Uterus (tissue), 4 donors: ENCODE data around the gene SPATA20. TPM values are rescaled to one million over a fixed set of nuclear protein-coding genes. Genes with fewer than 3 reads are reported as not detected.

Experiments
- DNase-seq, 2 donors: peaks; one replicate each; pipeline ENCODE4 v3.0.0-alpha.2; 2019 to 2020
- H3K27ac ChIP-seq, 2 donors: fragments of 200-600 bp; sonication (generic); 1 replicate in 1 of 2; 2 replicates in 1 of 2; pipeline ENCODE4 v1.5.1; 2016 to 2018
- H3K27me3 ChIP-seq, 2 donors: fragments of 200-600 bp; sonication (generic); one replicate each; pipeline ENCODE4 v1.5.1; 2018 to 2019; ENCODE audit warnings: control low read depth in 1 of 2
- H3K36me3 ChIP-seq, 2 donors: fragments of 200-600 bp; sonication (generic); one replicate each; pipeline ENCODE4 v1.5.1; 2019; ENCODE audit warnings: control low read depth in 1 of 2
- H3K4me1 ChIP-seq, 2 donors: fragments of 200-600 bp; sonication (generic); one replicate each; pipeline ENCODE4 v1.5.1; 2018 to 2019; ENCODE audit warnings: control low read depth in 1 of 2
- H3K4me3 ChIP-seq, 2 donors: fragments of 200-600 bp; sonication (generic); 1 replicate in 1 of 2; 2 replicates in 1 of 2; pipeline ENCODE4 v1.5.1; 2018 to 2019; ENCODE audit warnings: mild to moderate bottlenecking in 1 of 2
- H3K9me3 ChIP-seq, 2 donors: fragments of 200-600 bp; sonication (generic); one replicate each; pipeline ENCODE4 v1.5.1; 2019; ENCODE audit warnings: control low read depth in 1 of 2
- POLR2A ChIP-seq, 2 donors: fragments of 450-650 bp; IDR thresholded peaks; one replicate each; pipeline ENCODE4 v1.6.1; 2016; ENCODE audit warnings: antibody characterized with exemption in 2 of 2, mild to moderate bottlenecking in 1 of 2, moderate library complexity in 1 of 2
- intact Hi-C: fragments of 100-400 bp; cut with DNase I; formaldehyde crosslinking; loops from one replicate; pipeline ENCODE4 v1.15.1; 2023; ENCODE audit warnings: low total_unique reads
- total RNA-seq, 4 donors: library from RNA; depleted of rRNA in 3 of 4; stranded (reverse); fragments of >200 nt in 3 of 4; gene quantifications; one replicate each; pipeline versions ENCODE4 v1.1.0 to v1.2.4, GENCODE V29; 2014 to 2023
- TF ChIP-seq, protein P1 (sequence below), 4 experiments: fragments of 200-600 bp in 2 of 4; fragments of 450-650 bp in 2 of 4; sonication (generic) in 2 of 4; IDR thresholded peaks; one replicate each; pipeline ENCODE4 v1.5.1; 2016 to 2019; ENCODE audit warnings: antibody characterized with exemption in 4 of 4, mild to moderate bottlenecking in 2 of 4, moderate library complexity in 1 of 4
- donor health status: DM: yes; HTN: yes; CAD: no.

The SPATA20 gene
- total RNA-seq, 4 donors from 2014 or later: 39.7 to 57.2 (median 46.2) TPM

DNA sequence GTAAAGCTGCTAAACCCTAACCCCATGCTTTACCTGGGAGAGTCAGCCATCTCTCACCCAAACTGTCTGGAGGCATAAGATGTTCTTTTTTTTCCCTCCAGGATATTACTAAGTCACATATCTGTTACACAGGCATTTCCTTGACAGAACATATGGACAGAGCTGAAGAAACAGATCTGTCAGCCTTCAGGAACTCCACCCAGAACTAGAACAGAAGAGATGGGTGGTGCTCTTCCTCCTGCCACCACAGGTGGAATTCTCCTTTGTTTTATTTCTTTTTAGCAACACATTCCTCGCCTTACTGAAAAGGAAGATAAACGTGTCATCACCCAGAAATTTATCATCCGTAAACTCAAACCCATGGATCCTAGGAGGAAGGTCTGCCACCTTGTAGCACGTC lies 30.0 kb upstream of the SPATA20 start:
- Histone ChIP-seq H3K36me3 (no peaks in the 10 kb centered on the region), H3K4me1 (no peaks in the 10 kb centered on the region), H3K27me3 (no peaks in the 10 kb centered on the region), H3K27ac (no peak overlapping the region), H3K9me3 (no peaks in the 10 kb centered on the region), H3K4me3 (no peak overlapping the region)
- intact Hi-C loops: no loop called here
- TF ChIP-seq, protein P1, sequence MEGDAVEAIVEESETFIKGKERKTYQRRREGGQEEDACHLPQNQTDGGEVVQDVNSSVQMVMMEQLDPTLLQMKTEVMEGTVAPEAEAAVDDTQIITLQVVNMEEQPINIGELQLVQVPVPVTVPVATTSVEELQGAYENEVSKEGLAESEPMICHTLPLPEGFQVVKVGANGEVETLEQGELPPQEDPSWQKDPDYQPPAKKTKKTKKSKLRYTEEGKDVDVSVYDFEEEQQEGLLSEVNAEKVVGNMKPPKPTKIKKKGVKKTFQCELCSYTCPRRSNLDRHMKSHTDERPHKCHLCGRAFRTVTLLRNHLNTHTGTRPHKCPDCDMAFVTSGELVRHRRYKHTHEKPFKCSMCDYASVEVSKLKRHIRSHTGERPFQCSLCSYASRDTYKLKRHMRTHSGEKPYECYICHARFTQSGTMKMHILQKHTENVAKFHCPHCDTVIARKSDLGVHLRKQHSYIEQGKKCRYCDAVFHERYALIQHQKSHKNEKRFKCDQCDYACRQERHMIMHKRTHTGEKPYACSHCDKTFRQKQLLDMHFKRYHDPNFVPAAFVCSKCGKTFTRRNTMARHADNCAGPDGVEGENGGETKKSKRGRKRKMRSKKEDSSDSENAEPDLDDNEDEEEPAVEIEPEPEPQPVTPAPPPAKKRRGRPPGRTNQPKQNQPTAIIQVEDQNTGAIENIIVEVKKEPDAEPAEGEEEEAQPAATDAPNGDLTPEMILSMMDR (IDR thresholded peaks at IDR 0.05): no peak
- TF ChIP-seq POLR2A (IDR thresholded peaks at IDR 0.05): no peak
- no peak for DNase-seq

DNA sequence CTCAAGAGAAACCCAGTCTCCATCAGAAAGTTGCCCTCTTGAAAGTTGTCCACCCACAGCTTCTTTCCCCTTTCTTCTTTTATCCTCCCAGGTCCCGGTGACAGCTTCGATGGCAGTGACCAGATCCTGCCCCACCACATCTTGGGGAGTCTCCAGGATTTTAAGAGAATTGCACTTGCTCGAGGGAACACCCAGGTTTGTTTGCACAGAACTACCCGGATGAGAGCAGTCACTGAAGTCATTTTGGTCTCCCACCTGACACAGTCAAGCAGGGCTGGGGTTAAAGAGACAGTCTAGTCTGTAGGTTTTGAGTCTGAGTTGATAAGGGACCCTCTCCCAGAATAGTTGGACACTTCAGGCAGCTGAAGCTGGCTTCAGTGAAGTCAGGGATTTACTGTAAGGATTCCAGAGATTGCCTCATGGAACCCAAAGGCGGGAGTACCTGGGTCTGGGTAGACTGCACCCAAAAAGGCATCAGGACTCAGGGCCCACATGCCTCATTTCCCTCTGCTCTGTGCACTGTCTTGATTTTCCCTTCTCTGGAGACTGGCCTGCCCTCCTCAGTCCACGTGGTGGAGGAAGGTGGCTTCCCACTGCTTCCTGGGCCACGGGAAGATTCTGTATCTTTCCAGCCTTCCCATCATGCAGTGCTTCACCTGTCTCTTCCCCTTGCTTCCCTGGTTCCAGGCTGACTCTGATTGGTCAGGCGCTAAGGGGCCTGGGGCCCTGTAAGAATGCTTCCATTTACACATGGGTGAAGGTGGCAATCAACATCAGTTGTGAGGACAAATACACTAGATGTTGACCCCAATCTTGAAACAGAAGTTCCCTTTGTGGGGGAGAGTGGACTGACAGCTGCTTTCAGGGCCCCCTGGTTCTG lies 29.2 kb upstream of the SPATA20 start:
- Histone ChIP-seq H3K4me1 (no peaks in the 10 kb centered on the region), H3K27ac (no peak overlapping the region), H3K36me3 (no peaks in the 10 kb centered on the region), H3K9me3 (no peaks in the 10 kb centered on the region), H3K4me3 (no peak overlapping the region), H3K27me3 (no peaks in the 10 kb centered on the region)
- intact Hi-C loops: no loop called here
- TF ChIP-seq, protein P1 (IDR thresholded peaks at IDR 0.05): no peak
- no peak for TF ChIP-seq POLR2A (IDR thresholded peaks at IDR 0.05)
- DNase-seq: no peak

DNA sequence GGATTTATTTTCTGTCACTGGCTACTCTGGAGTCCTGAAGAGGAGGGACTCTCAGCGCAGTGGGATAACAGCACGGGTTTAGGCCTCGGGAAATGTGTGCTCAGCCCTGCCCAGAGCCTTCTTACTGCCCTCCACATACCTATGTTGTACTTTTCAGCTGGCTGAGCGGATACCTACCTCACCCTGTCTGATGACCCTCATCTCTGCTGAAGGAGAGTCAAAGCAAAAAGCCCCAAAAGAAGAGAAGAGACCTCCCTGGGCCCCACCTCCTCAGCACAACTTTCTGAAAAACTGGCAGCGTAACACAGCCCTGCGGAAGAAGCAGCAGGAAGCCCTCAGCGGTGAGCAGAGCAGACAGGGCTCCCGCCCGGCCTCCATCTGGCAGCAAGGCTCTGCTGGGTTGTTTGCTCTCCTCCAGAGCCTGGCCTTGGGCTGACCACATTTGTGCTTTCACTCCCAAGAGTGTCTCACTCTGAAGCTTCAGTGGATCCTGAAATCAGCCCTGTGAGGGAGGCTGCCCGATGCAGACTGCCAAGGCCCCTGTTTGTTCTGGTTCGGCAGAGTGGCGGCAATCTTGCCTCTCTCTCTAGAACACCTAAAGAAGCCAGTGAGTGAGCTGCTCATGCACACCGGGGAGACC lies 28.5 kb upstream of the SPATA20 start:
- H3K36me3 ChIP-seq: no peaks in the 10 kb centered on the region
- H3K9me3 ChIP-seq: no peaks in the 10 kb centered on the region
- no peak overlapping the region for H3K4me3 ChIP-seq
- H3K27ac ChIP-seq: no peak overlapping the region
- H3K27me3 ChIP-seq: no peaks in the 10 kb centered on the region
- no peak for DNase-seq
- TF ChIP-seq, protein P1 (IDR thresholded peaks at IDR 0.05): no peak
- no peak for TF ChIP-seq POLR2A (IDR thresholded peaks at IDR 0.05)
- intact Hi-C loops: no loop called here
- H3K4me1 ChIP-seq: no peaks in the 10 kb centered on the region

DNA sequence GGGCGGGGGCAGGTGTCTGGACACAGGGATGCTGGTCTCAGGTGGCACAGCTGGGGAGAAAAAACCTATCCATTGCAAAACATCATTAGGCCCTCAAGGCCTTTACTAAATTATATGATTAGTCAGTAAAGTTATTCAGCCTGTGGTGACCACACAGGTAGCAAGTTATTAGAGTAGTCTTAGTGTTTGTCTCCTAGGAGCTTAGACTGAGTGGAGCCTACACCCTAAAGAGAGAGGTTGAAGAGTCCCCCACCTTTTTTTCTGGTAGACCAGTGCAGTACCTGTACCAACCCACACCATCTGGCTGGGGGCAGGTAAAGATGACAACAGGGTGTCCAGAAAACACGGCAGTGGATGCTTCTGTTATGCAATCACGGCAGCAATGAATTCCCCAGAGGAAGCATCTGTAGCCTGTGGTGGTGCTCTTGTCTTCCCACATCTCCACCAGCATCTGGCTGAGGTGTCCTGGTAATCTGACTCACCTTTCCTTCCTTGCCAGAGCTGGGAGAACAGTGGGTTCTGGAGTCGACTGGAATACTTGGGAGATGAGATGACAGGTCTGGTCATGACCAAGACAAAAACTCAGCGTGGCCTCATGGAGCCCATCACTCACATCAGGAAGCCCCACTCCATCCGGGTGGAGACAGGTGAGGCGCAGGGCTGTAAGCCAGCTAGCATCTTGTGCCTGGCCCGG lies 27.7 kb upstream of the SPATA20 start:
- intact Hi-C loops: no loop called here
- H3K9me3 ChIP-seq: no peaks in the 10 kb centered on the region
- no peaks in the 10 kb centered on the region for H3K27me3 ChIP-seq
- H3K4me3 ChIP-seq: no peak overlapping the region
- H3K36me3 ChIP-seq: no peaks in the 10 kb centered on the region
- TF ChIP-seq, protein P1 (IDR thresholded peaks at IDR 0.05): no peak
- TF ChIP-seq POLR2A (IDR thresholded peaks at IDR 0.05): no peak
- no peaks in the 10 kb centered on the region for H3K4me1 ChIP-seq
- no peak for DNase-seq
- no peak overlapping the region for H3K27ac ChIP-seq

DNA sequence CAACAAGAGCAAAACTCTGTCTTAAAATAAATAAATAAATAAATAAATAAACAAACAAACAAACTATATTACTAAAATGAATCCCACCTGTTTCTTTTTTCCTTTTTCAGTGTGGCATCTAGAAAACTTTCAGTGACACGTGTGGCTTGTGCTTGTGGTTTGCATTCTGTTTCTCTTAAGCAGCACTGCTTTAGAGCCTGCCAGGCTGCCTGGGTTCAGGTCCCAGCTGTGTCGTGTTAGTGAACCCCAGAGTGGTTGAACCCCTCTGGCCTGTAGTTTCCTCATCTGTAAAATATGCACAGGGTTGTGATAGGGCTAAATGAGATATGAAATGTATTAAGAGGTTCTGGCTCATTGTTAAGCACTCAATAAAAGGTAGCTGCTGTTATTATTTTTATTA lies 26.5 kb upstream of the SPATA20 start:
- TF ChIP-seq, protein P1 (IDR thresholded peaks at IDR 0.05): no peak
- H3K27me3 ChIP-seq: no peaks in the 10 kb centered on the region
- intact Hi-C loops: no loop called here
- H3K4me1 ChIP-seq: no peaks in the 10 kb centered on the region
- no peaks in the 10 kb centered on the region for H3K36me3 ChIP-seq
- no peak overlapping the region for H3K4me3 ChIP-seq
- DNase-seq: no peak
- no peak overlapping the region for H3K27ac ChIP-seq
- no peaks in the 10 kb centered on the region for H3K9me3 ChIP-seq
